ENCODE data around the gene MPV17L.
"Not testable (repeated sequence)": the region's sequence is repeated elsewhere in the genome, so short reads cannot be mapped to it uniquely, and the experiment has no call there.

GRCh38 chr16:15395631-15396508 lies at the start of gene MPV17L:
- not testable (repeated sequence) for TF ChIP-seq CTCF (IDR thresholded peaks at IDR 0.05; ENCODE audit: low read depth, low read length); EZH2phosphoT487 (IDR thresholded peaks at IDR 0.05; ENCODE audit: low read depth)
